Esophagus squamous epithelium (tissue), 5 donors: ENCODE results near the gene SRC. TPM values are rescaled to one million over a fixed set of nuclear protein-coding genes. Genes with fewer than 3 reads are reported as not detected.

Experiments used
- DNase-seq: peaks from one replicate; lab custom pipeline; 2025; lab: John Stamatoyannopoulos, UW
- H3K27ac ChIP-seq, 4 donors: fragments of 200-600 bp; sonication (generic); one replicate each; pipeline ENCODE4 v1.5.1; 2016 to 2019; ENCODE audit warnings: mild to moderate bottlenecking in 1 of 4
- H3K27me3 ChIP-seq, 4 donors: fragments of 200-600 bp; sonication (generic); 1 replicate in 3 of 4; 2 replicates in 1 of 4; pipeline versions ENCODE4 v1.5.1 to v1.6.0; 2017 to 2021; ENCODE audit warnings: antibody characterized with exemption in 1 of 4
- H3K36me3 ChIP-seq, 3 donors: fragments of 200-600 bp; sonication (generic); one replicate each; pipeline ENCODE4 v1.5.1; 2016 to 2019
- H3K4me1 ChIP-seq, 3 donors: fragments of 200-600 bp; sonication (generic); one replicate each; pipeline ENCODE4 v1.5.1; 2017 to 2019
- H3K4me3 ChIP-seq, 4 donors: fragments of 200-600 bp; sonication (generic); 1 replicate in 3 of 4; 2 replicates in 1 of 4; pipeline ENCODE4 v1.5.1; 2016 to 2019; ENCODE audit warnings: mild to moderate bottlenecking in 2 of 4, moderate library complexity in 1 of 4
- H3K9me3 ChIP-seq, 3 donors: fragments of 200-600 bp; sonication (generic); one replicate each; pipeline ENCODE4 v1.5.1; 2016 to 2019
- CTCF ChIP-seq, 6 experiments: fragments of 450-650 bp in 4 of 6; fragments of 200-600 bp in 2 of 6; sonication (generic) in 2 of 6; IDR thresholded peaks; one replicate each; pipeline ENCODE4 v1.5.1; 2016 to 2019; ENCODE audit warnings: antibody characterized with exemption in 6 of 6, mild to moderate bottlenecking in 4 of 6, moderate library complexity in 4 of 6
- POLR2A ChIP-seq, 4 donors: fragments of 450-650 bp; IDR thresholded peaks; one replicate each; pipeline ENCODE4 v1.6.1; 2017; ENCODE audit warnings: antibody characterized with exemption in 4 of 4, mild to moderate bottlenecking in 4 of 4, moderate library complexity in 3 of 4
- WGBS, 2 donors: methylation state at CpG; one replicate each; pipeline ENCODE4 v1.1.5; 2018; 5-methylcytosine and 5-hydroxymethylcytosine counted together
- intact Hi-C: fragments of 100-400 bp; cut with DNase I; formaldehyde crosslinking; loops from one replicate; pipeline ENCODE4 v1.15.0; 2022
- total RNA-seq, 4 donors: library from RNA; depleted of rRNA; stranded (reverse); fragments of >200 nt; gene quantifications; one replicate each; pipeline ENCODE4 v1.1.0, GENCODE V29; 2016
- donor health status: DM: yes; HTN: yes; CAD: no.

SRC gene
- total RNA-seq, 4 donors from 2014 or later, result 32.4 to 46.5 (median 39.0) TPM

GRCh38 chr20:37413023-37413334 is 67.0 kb downstream of the SRC start:
- Histone ChIP-seq H3K36me3 (no peaks in the 10 kb centered on the region), H3K4me3 (no peak overlapping the region), H3K27ac (no peak overlapping the region), H3K9me3 (no peaks in the 10 kb centered on the region), H3K27me3 (peaks cover 0 to 73% (median 0%) of the 10 kb centered on the region in 4 donors), H3K4me1 (peaks cover 0 to 52% (median 3%) of the 10 kb centered on the region in 3 donors)
- 59 to 76% methylated on average over 5 to 6 of the region's 7 CpGs for WGBS, 2 donors
- no peak for DNase-seq
- TF ChIP-seq CTCF (IDR thresholded peaks at IDR 0.05), result no peak
- intact Hi-C loops, result no loop called here

GRCh38 chr20:37413379-37413778 is 67.4 kb downstream of the SRC start:
- Histone ChIP-seq H3K27ac (no peak overlapping the region), H3K36me3 (no peaks in the 10 kb centered on the region), H3K27me3 (peaks cover 0 to 73% (median 0%) of the 10 kb centered on the region in 4 donors), H3K4me3 (no peak overlapping the region), H3K9me3 (no peaks in the 10 kb centered on the region), H3K4me1 (peaks cover 0 to 48% (median 0%) of the 10 kb centered on the region in 3 donors)
- TF ChIP-seq POLR2A (IDR thresholded peaks at IDR 0.05), result no peak
- no peak for TF ChIP-seq CTCF (IDR thresholded peaks at IDR 0.05)
- no peak for DNase-seq
- 60 to 64% methylated on average over 7 to 9 of the region's 9 CpGs for WGBS, 2 donors
- intact Hi-C loops, result no loop called here

- intact Hi-C loops, result no loop called here
- WGBS, 2 donors, result 26 to 36% methylated on average over 27 to 28 of the region's 29 CpGs
- peaks cover 0 to 43% (median 0%) of the 10 kb centered on the region in 3 donors for H3K4me1 ChIP-seq
- H3K4me3 ChIP-seq, result no peak overlapping the region
- H3K36me3 ChIP-seq, result no peaks in the 10 kb centered on the region
- DNase-seq, result no peak
- no peak overlapping the region for H3K27ac ChIP-seq
- H3K27me3 ChIP-seq, result peaks cover 0 to 72% (median 0%) of the 10 kb centered on the region in 4 donors
- no peaks in the 10 kb centered on the region for H3K9me3 ChIP-seq
- TF ChIP-seq CTCF (IDR thresholded peaks at IDR 0.05), result no peak
- TF ChIP-seq POLR2A (IDR thresholded peaks at IDR 0.05), result no peak
Measured at GRCh38 chr20:37414224-37415035, 68.5 kb downstream of the SRC start.

GRCh38 chr20:37415118-37416085 is 69.5 kb downstream of the SRC start:
- Histone ChIP-seq H3K36me3 (no peaks in the 10 kb centered on the region), H3K27ac (no peak overlapping the region), H3K27me3 (peaks cover 0 to 76% (median 0%) of the 10 kb centered on the region in 4 donors), H3K4me3 (no peak overlapping the region), H3K9me3 (no peaks in the 10 kb centered on the region), H3K4me1 (peaks cover 0 to 43% (median 0%) of the 10 kb centered on the region in 3 donors)
- 85 to 93% methylated on average over 12 to 25 of the region's 30 CpGs for WGBS, 2 donors
- no peak for DNase-seq
- intact Hi-C loops, result no loop called here
- no peak for TF ChIP-seq POLR2A (IDR thresholded peaks at IDR 0.05)
- TF ChIP-seq CTCF (IDR thresholded peaks at IDR 0.05), result no peak
